Measurements from ENCODE around the gene NUTF2.

Gene NUTF2

GRCh38 chr16:67864594-67864993 lies 17.9 kb downstream of the NUTF2 start:
- POLR2A ChIA-PET (ENCODE audit: low non-redundant PET), result interaction anchor here (0.7 kb wide), 1 partner anchor 20 kb away, joined by 3 read pairs; no protein-coding TSS in a partner anchor
- no peak for TF ChIP-seq CTCF (conservative IDR thresholded peaks at IDR 0.05; ENCODE audit: low read depth)
- no peak for DNase-seq (ENCODE audit: low spot score)
- H3K27ac ChIP-seq, result peak overlapping the region; percentile 17; the same call in 1 of the 2 replicates
- CTCF ChIA-PET, result interaction anchor here (1.3 kb wide), 1 partner anchor 192 kb away, joined by 4 read pairs; no protein-coding TSS in a partner anchor

GRCh38 chr16:67865318-67865717 lies 18.6 kb downstream of the NUTF2 start:
- H3K27ac ChIP-seq, result peak overlapping the region; percentile 17; the same call in 1 of the 2 replicates
- no peak for DNase-seq (ENCODE audit: low spot score)
- TF ChIP-seq CTCF (conservative IDR thresholded peaks at IDR 0.05; ENCODE audit: low read depth), result no peak; the same call in 1 of the 2 replicates
- POLR2A ChIA-PET (ENCODE audit: low non-redundant PET), result no interaction called here
- CTCF ChIA-PET, result interaction anchor here (0.6 to 1.3 kb wide), 5 partner anchors 46 to 236 kb away, joined by 3 to 5 read pairs (median 4); no protein-coding TSS in a partner anchor

- POLR2A ChIA-PET (ENCODE audit: low non-redundant PET), result no interaction called here
- CTCF ChIA-PET, result interaction anchor here (0.6 kb wide), 1 partner anchor 61 kb away, joined by 4 read pairs; no protein-coding TSS in a partner anchor
- no peak for DNase-seq (ENCODE audit: low spot score)
- no peak for TF ChIP-seq CTCF (conservative IDR thresholded peaks at IDR 0.05; ENCODE audit: low read depth)
- peak overlapping the region; percentile 30; the same call in 1 of the 2 replicates for H3K27ac ChIP-seq
Observed at GRCh38 chr16:67868290-67868689, 21.6 kb downstream of the NUTF2 start.

- CTCF ChIA-PET, result interaction anchor here (1.4 kb wide), 1 partner anchor 202 kb away, joined by 5 read pairs; no protein-coding TSS in a partner anchor
- TF ChIP-seq CTCF (conservative IDR thresholded peaks at IDR 0.05; ENCODE audit: low read depth), result no peak
Observed at GRCh38 chr16:67869653-67870052, 22.9 kb downstream of the NUTF2 start.

GRCh38 chr16:67871256-67871655 lies 24.5 kb downstream of the NUTF2 start:
- no peak for TF ChIP-seq CTCF (conservative IDR thresholded peaks at IDR 0.05; ENCODE audit: low read depth)
- POLR2A ChIA-PET (ENCODE audit: low non-redundant PET), result interaction anchor here (0.6 to 0.8 kb wide), 2 partner anchors 12 to 25 kb away, joined by 3 to 4 read pairs; partner anchors contain the start of gene NUTF2
- DNase-seq (ENCODE audit: low spot score), result no peak
- CTCF ChIA-PET, result interaction anchor here (1.2 to 1.7 kb wide), 4 partner anchors 12 to 55 kb away, joined by 3 to 9 read pairs (median 5); partner anchors contain the start of gene NRN1L
- H3K27ac ChIP-seq, result peak overlapping the region; percentile 79

More at GRCh38 chr16:67869653-67870052, 22.9 kb downstream of the NUTF2 start:
- peak overlapping the region; percentile 56 for H3K27ac ChIP-seq
- POLR2A ChIA-PET (ENCODE audit: low non-redundant PET), result no interaction called here
- no peak for DNase-seq (ENCODE audit: low spot score)

- ChIA-PET CTCF (interaction anchor here (0.6 to 1.7 kb wide), 5 partner anchors 11 to 62 kb away, joined by 3 to 9 read pairs (median 3); partner anchors contain the start of gene NRN1L), POLR2A (ENCODE audit: low non-redundant PET) (interaction anchor here (0.6 to 0.8 kb wide), 2 partner anchors 13 to 26 kb away, joined by 3 to 4 read pairs; partner anchors contain the start of gene NUTF2)
- peak overlapping the region; percentile 79 for H3K27ac ChIP-seq
- no peak for DNase-seq (ENCODE audit: low spot score)
- no peak for TF ChIP-seq CTCF (conservative IDR thresholded peaks at IDR 0.05; ENCODE audit: low read depth)
Observed at GRCh38 chr16:67872131-67872630, 25.4 kb downstream of the NUTF2 start.

All from RWPE1 (cell line).